ENCODE results near the gene PDE6C.

The PDE6C gene

GRCh38 chr10:93594518-93594917, 17.8 kb upstream of the PDE6C start:
- no peak for DNase-seq (ENCODE audit: low read depth in 2 of 2)

- DNase-seq (ENCODE audit: low read depth in 2 of 2): no peak
Observed at GRCh38 chr10:93595378-93596161, 16.8 kb upstream of the PDE6C start.

GRCh38 chr10:93596539-93596938, 15.8 kb upstream of the PDE6C start:
- DNase-seq (ENCODE audit: low read depth in 2 of 2): no peak

- no peak for DNase-seq (ENCODE audit: low read depth in 2 of 2)
Observed at GRCh38 chr10:93597075-93597599, 15.2 kb upstream of the PDE6C start.

- no peak for DNase-seq (ENCODE audit: low read depth in 2 of 2)
Observed at GRCh38 chr10:93598157-93598556, 14.2 kb upstream of the PDE6C start.

- no peak for DNase-seq (ENCODE audit: low read depth in 2 of 2)
Observed at GRCh38 chr10:93599335-93599734, 13.0 kb upstream of the PDE6C start.

- DNase-seq (ENCODE audit: low read depth in 2 of 2): no peak
Observed at GRCh38 chr10:93599778-93600177, 12.6 kb upstream of the PDE6C start.

GRCh38 chr10:93600446-93601145, 11.7 kb upstream of the PDE6C start:
- no peak for DNase-seq (ENCODE audit: low read depth in 2 of 2)

GRCh38 chr10:93601146-93601773, 11.1 kb upstream of the PDE6C start, which contains the start of gene RBP4:
TSS of gene RBP4 (minus strand) at chr10:93601235. CDS start at chr10:93601028, 207 bp downstream.
- DNase-seq (ENCODE audit: low read depth in 2 of 2): no peak

- no peak for DNase-seq (ENCODE audit: low read depth in 2 of 2)
Observed at GRCh38 chr10:93601774-93602162, 10.6 kb upstream of the PDE6C start.

GRCh38 chr10:93603023-93603422, 9.3 kb upstream of the PDE6C start:
- no peak for DNase-seq (ENCODE audit: low read depth in 2 of 2)

GRCh38 chr10:93604146-93604545, 8.2 kb upstream of the PDE6C start:
- no peak for DNase-seq (ENCODE audit: low read depth in 2 of 2)

GRCh38 chr10:93608421-93608820, 3.9 kb upstream of the PDE6C start:
- DNase-seq (ENCODE audit: low read depth in 2 of 2): no peak

- DNase-seq (ENCODE audit: low read depth in 2 of 2): no peak
Observed at GRCh38 chr10:93613126-93613525, 789 bp downstream of the PDE6C start.

- DNase-seq (ENCODE audit: low read depth in 2 of 2): no peak
Observed at GRCh38 chr10:93614101-93614825, 1.9 kb downstream of the PDE6C start.

GRCh38 chr10:93615576-93616235, 3.4 kb downstream of the PDE6C start:
- DNase-seq (ENCODE audit: low read depth in 2 of 2): no peak

- DNase-seq (ENCODE audit: low read depth in 2 of 2): no peak
Observed at GRCh38 chr10:93620925-93621324, 8.6 kb downstream of the PDE6C start.

- no peak for DNase-seq (ENCODE audit: low read depth in 2 of 2)
Observed at GRCh38 chr10:93622942-93623341, 10.6 kb downstream of the PDE6C start.

- no peak for DNase-seq (ENCODE audit: low read depth in 2 of 2)
Observed at GRCh38 chr10:93628858-93629257, 16.5 kb downstream of the PDE6C start.

GRCh38 chr10:93629647-93630305, 17.4 kb downstream of the PDE6C start:
- DNase-seq (ENCODE audit: low read depth in 2 of 2): no peak
